HepG2 (cell line): ENCODE data around the gene DUSP8. TPM values are rescaled to one million over a fixed set of nuclear protein-coding genes. Genes with fewer than 3 reads are reported as not detected.
"Not testable (repeated sequence)": the region's sequence is repeated elsewhere in the genome, so short reads cannot be mapped to it uniquely, and the experiment has no call there.

ENCODE experiments used
- ATAC-seq: fragments of 200-7000 bp; cut with Tn5 transposase; 3 replicates; pipeline ENCODE4 v1.9.1; 2020; ENCODE audit warnings: mild to moderate bottlenecking, moderate library complexity
- BruUV-seq: library from RNA; stranded (reverse); fragments of 400-500 nt; replicated peaks from 2 replicates; lab custom pipeline; 2021; lab: Mats Ljungman, UMichigan
- CTCF ChIA-PET: fragments of 300-600 bp; formaldehyde crosslinking; extraction: SDS; loops from one replicate; lab custom pipeline; 2021; ENCODE audit warnings: low total read pairs, inconsistent platforms, low intra/inter-chr PET ratio; lab: Yijun Ruan, JAX
- POLR2A ChIA-PET: fragments of 350-600 bp; sonication (Branson Sonifier 250); formaldehyde crosslinking; loops from one replicate; lab custom pipeline; 2020; ENCODE audit warnings: antibody characterized with exemption, inconsistent platforms; lab: Yijun Ruan, JAX
- DNase-seq: peaks from one replicate; pipeline ENCODE4 v3.0.0-alpha.2; 2015; ENCODE audit warnings: low spot score
- FAIRE-seq: peaks from 3 replicates; lab custom pipeline; 2011; peaks lifted over from hg19 to GRCh38; lab: Jason Lieb, UNC
- H2AFZ ChIP-seq: one replicate; pipeline ENCODE4 v1.6.1; 2011; ENCODE audit warnings: low read length, inconsistent platforms
- H3K27ac ChIP-seq: fragments of 300-600 bp; 3 replicates; pipeline ENCODE4 v1.8.0; 2011; ENCODE audit warnings: mixed run types, mild to moderate bottlenecking, mixed read lengths, low read length, inconsistent platforms; ENCODE audit not compliant: insufficient read depth; ENCODE audit errors: extremely low read length
- H3K27me3 ChIP-seq, 2 experiments: fragments of 200-600 bp in 1 of 2; 2 replicates in 1 of 2; 3 replicates in 1 of 2; pipeline versions ENCODE4 v1.6.0 to v1.8.0; 2011; ENCODE audit warnings: low read length in 2 of 2, mild to moderate bottlenecking in 2 of 2, moderate library complexity in 2 of 2, inconsistent platforms in 1 of 2; ENCODE audit not compliant: insufficient read depth in 2 of 2, control insufficient read depth in 1 of 2
- H3K36me3 ChIP-seq, 2 experiments: fragments of 200-600 bp in 1 of 2; replicated peaks in 1 of 2; 2 replicates in 1 of 2; 3 replicates in 1 of 2; pipeline versions ENCODE4 v1.5.1 to v1.8.0; 2011; ENCODE audit warnings: low read length in 2 of 2, inconsistent platforms in 1 of 2; ENCODE audit not compliant: insufficient read depth in 2 of 2, control insufficient read depth in 1 of 2
- H3K4me1 ChIP-seq: 2 replicates; pipeline ENCODE4 v1.5.1; 2012; ENCODE audit warnings: low read length, inconsistent platforms; ENCODE audit not compliant: insufficient read depth
- H3K4me2 ChIP-seq: 2 replicates; pipeline ENCODE4 v1.6.0; 2011; ENCODE audit warnings: low read depth, low read length, inconsistent platforms
- H3K4me3 ChIP-seq, 3 experiments: fragments of 200-600 bp in 1 of 3; sonication (generic), shearing (Covaris generic) in 1 of 3; replicated peaks in 1 of 3; 2 replicates each; pipeline ENCODE4 v1.5.1; 2011 to 2016; ENCODE audit warnings: low read length in 3 of 3, inconsistent platforms in 2 of 3, low read depth in 2 of 3, mild to moderate bottlenecking in 2 of 3, control low read depth in 1 of 3, mixed read lengths in 1 of 3; ENCODE audit not compliant: insufficient read depth in 1 of 3
- H3K79me2 ChIP-seq: one replicate; pipeline ENCODE4 v1.6.1; 2011; ENCODE audit warnings: low read length, inconsistent platforms; ENCODE audit not compliant: insufficient read depth
- H3K9ac ChIP-seq: 2 replicates; pipeline ENCODE4 v1.6.0; 2011; ENCODE audit warnings: mild to moderate bottlenecking, low read depth, low read length, inconsistent platforms; ENCODE audit not compliant: insufficient read depth
- H3K9me3 ChIP-seq: 2 replicates; pipeline ENCODE4 v1.5.1; 2012; ENCODE audit warnings: mild to moderate bottlenecking, low read length
- H4K20me1 ChIP-seq: 2 replicates; pipeline ENCODE4 v1.6.0; 2011; ENCODE audit warnings: inconsistent platforms, mild to moderate bottlenecking, low read length, moderate library complexity; ENCODE audit not compliant: insufficient read depth
- RORA ChIP-seq: sonication (generic); formaldehyde crosslinking; IDR thresholded peaks from 2 replicates; pipeline ENCODE4 v1.5.0; 2020; ENCODE audit warnings: mild to moderate bottlenecking, missing genetic modification reagents, moderate library complexity
- SOX5 ChIP-seq: IDR thresholded peaks from 2 replicates; pipeline ENCODE4 v1.6.1; 2016; ENCODE audit warnings: borderline replicate concordance
- ZBTB33 ChIP-seq: sonication (generic); formaldehyde crosslinking; IDR thresholded peaks from 2 replicates; pipeline ENCODE4 v1.4.0; 2020; ENCODE audit warnings: missing genetic modification reagents
- ZNF800 ChIP-seq: sonication (generic); formaldehyde crosslinking; IDR thresholded peaks from 2 replicates; pipeline ENCODE4 v1.4.0; 2020; ENCODE audit warnings: missing genetic modification reagents
- WGBS: methylation state at CpG from one replicate; pipeline ENCODE4 v1.1.6; 2017; ENCODE audit warnings: low lambda C conversion rate; 5-methylcytosine and 5-hydroxymethylcytosine counted together
- in situ Hi-C: cut with HindIII; loops from 2 replicates; pipeline ENCODE4 v1.10.0; 2017; ENCODE audit warnings: low pct_unique_long_range_greater_than_20kb; ENCODE audit not compliant: extremely low pct_ligation_motif_present
- intact Hi-C: fragments of 100-400 bp; cut with micrococcal nuclease; formaldehyde crosslinking; loops from one replicate; pipeline ENCODE4 v1.10.0; 2022; ENCODE audit not compliant: unreplicated experiment
- polyA plus RNA-seq, 8 experiments: library from polyadenylated mRNA; depleted of rRNA in 3 of 8; stranded (reverse) in 7 of 8; unstranded in 1 of 8; fragments of >200 nt; fragmentation: Illumina TruSeq in 4 of 8; extraction: Trizol in 4 of 8; gene quantifications; 2 replicates each; pipeline versions ENCODE4 v1.2.1 to v1.2.3, GENCODE V29; 2011 to 2016; ENCODE audit warnings: low read depth in 4 of 8, missing spikeins in 1 of 8, mixed read lengths in 1 of 8; ENCODE audit not compliant: insufficient read depth in 1 of 8
- total RNA-seq, 5 experiments: library from RNA; depleted of rRNA; stranded (reverse); fragments of >200 nt; fragmentation: Illumina TruSeq; extraction: Trizol; gene quantifications; 2 replicates each; pipeline ENCODE4 v1.2.3, GENCODE V29; 2016; ENCODE audit warnings: low read depth in 1 of 5

The DUSP8 gene
- total and polyA plus RNA-seq, 2 of the 13 experiments (the other 11 are each of a cell fraction or from before 2014, with no cell fraction given) = 1.8 to 8.0 TPM

- H4K20me1 ChIP-seq, H2AFZ ChIP-seq, FAIRE-seq, H3K79me2 ChIP-seq, BruUV-seq, ATAC-seq, in situ Hi-C loops, H3K36me3 ChIP-seq, H3K27ac ChIP-seq, POLR2A ChIA-PET, DNase-seq, H3K4me3 ChIP-seq, H3K9ac ChIP-seq: not testable (repeated sequence)
- H3K27me3 ChIP-seq = peaks cover 1 to 17% of the 10 kb centered on the region in 2 experiments; a peak in 3 of 5 replicates
- intact Hi-C loops = loop anchor here (2.0 kb wide), 2 partner anchors 21 to 35 kb away; no protein-coding TSS in a partner anchor
- CTCF ChIA-PET = interaction anchor here (1.4 kb wide), 1 partner anchor 20 kb away, joined by 4 read pairs; no protein-coding TSS in a partner anchor
- 83% methylated on average over 16 of the region's 16 CpGs for WGBS
- TF ChIP-seq SOX5 (CRISPR knock-in tag) (0 out of 2 replicates have a peak, but pooled peaks have one; percentile 10), ZBTB33 (CRISPR knock-in tag) (peak; percentile 53; the same call in 1 of the 2 replicates)
- TF ChIP-seq, all 625 proteins: peak for 2; not testable (repeated sequence) for 623
- not testable (repeated sequence) for H3K4me2 ChIP-seq, H3K9me3 ChIP-seq
- peaks cover 21% of the 10 kb centered on the region for H3K4me1 ChIP-seq
Measured at GRCh38 chr11:1575756-1576155, 3.7 kb upstream of the DUSP8 start.

- H3K4me2 ChIP-seq = no peak overlapping the region
- TF ChIP-seq RORA (CRISPR knock-in tag) (no peak), ZNF800 (CRISPR knock-in tag) (no peak)
Measured at GRCh38 chr11:1574933-1575242, 2.8 kb upstream of the DUSP8 start.

More at GRCh38 chr11:1574933-1575242, 2.8 kb upstream of the DUSP8 start:
- Histone ChIP-seq H3K36me3 (no peaks in the 10 kb centered on the region), H4K20me1 (peaks cover 12% of the 10 kb centered on the region; the same call in 1 of the 2 replicates), H3K9me3 (peaks cover 8% of the 10 kb centered on the region), H3K4me1 (peaks cover 30% of the 10 kb centered on the region), H3K27me3 (peaks cover 1 to 17% of the 10 kb centered on the region in 2 experiments; a peak in 3 of 5 replicates), H2AFZ (no peak overlapping the region), H3K4me3 (no peak overlapping the region), H3K9ac (no peak overlapping the region), H3K27ac (no peak overlapping the region), H3K79me2 (no peaks in the 10 kb centered on the region)
- CTCF ChIA-PET = interaction anchor here (0.9 to 2.3 kb wide), 3 partner anchors 9 to 29 kb away, joined by 3 to 17 read pairs (median 4); no protein-coding TSS in a partner anchor
- in situ Hi-C loops (no loop called here), intact Hi-C loops (loop anchor here (2.0 kb wide), 2 partner anchors 20 to 34 kb away; no protein-coding TSS in a partner anchor)
- FAIRE-seq (no peak), DNase-seq (no peak), ATAC-seq (no peak)
- POLR2A ChIA-PET = interaction anchor here (1.0 to 1.1 kb wide), 3 partner anchors 14 to 414 kb away, joined by 3 to 4 read pairs (median 3); no protein-coding TSS in a partner anchor
- WGBS = 39% methylated on average over 6 of the region's 7 CpGs
- BruUV-seq = no TSS peak
